Right lobe of liver (tissue), 6 donors: ENCODE data around the gene TAS2R41. TPM values are rescaled to one million over a fixed set of nuclear protein-coding genes. Genes with fewer than 3 reads are reported as not detected.

Experiments used
- ATAC-seq, 4 donors: fragments of 200-7000 bp; cut with Tn5 transposase; one replicate each; pipeline ENCODE4 v1.9.1; 2020; ENCODE audit warnings: mild to moderate bottlenecking in 4 of 4, moderate library complexity in 4 of 4
- DNase-seq, 3 donors: peaks; one replicate each; pipeline ENCODE4 v3.0.0-alpha.2; 2020
- H3K27ac ChIP-seq, 3 donors: fragments of 200-600 bp; one replicate each; pipeline ENCODE4 v1.8.0; 2022
- H3K27me3 ChIP-seq, 2 donors: fragments of 200-600 bp; one replicate each; pipeline ENCODE4 v1.8.0; 2022
- H3K36me3 ChIP-seq, 4 donors: fragments of 200-600 bp; sonication (generic) in 1 of 4; one replicate each; pipeline versions ENCODE4 v1.5.1 to v1.8.0; 2017 to 2022; ENCODE audit warnings: control low read depth in 1 of 4
- H3K4me1 ChIP-seq, 4 donors: fragments of 200-600 bp; sonication (generic) in 1 of 4; one replicate each; pipeline versions ENCODE4 v1.5.1 to v1.8.0; 2017 to 2022; ENCODE audit warnings: control low read depth in 1 of 4
- H3K4me3 ChIP-seq, 3 donors: fragments of 200-600 bp; one replicate each; pipeline ENCODE4 v1.8.0; 2022
- H3K9me3 ChIP-seq, 4 donors: fragments of 200-600 bp; sonication (generic) in 1 of 4; one replicate each; pipeline versions ENCODE4 v1.5.1 to v1.8.0; 2017 to 2022; ENCODE audit warnings: control low read depth in 1 of 4
- CTCF ChIP-seq, 4 donors: fragments of 200-600 bp in 3 of 4; fragments of 450-650 bp in 1 of 4; IDR thresholded peaks; one replicate each; pipeline versions ENCODE4 v1.5.1 to v1.8.0; 2016 to 2022; ENCODE audit warnings: antibody characterized with exemption in 4 of 4, mild to moderate bottlenecking in 2 of 4
- POLR2A ChIP-seq: fragments of 450-650 bp; IDR thresholded peaks from one replicate; pipeline ENCODE4 v1.6.1; 2017; ENCODE audit warnings: antibody characterized with exemption, mild to moderate bottlenecking
- WGBS: methylation state at CpG from one replicate; pipeline ENCODE4 v1.1.6; 2018; ENCODE audit warnings: low coverage, low lambda C conversion rate; ENCODE audit not compliant: insufficient coverage; ENCODE audit errors: missing lambda C conversion rate; 5-methylcytosine and 5-hydroxymethylcytosine counted together
- intact Hi-C, 2 donors: fragments of 100-400 bp; cut with DNase I; formaldehyde crosslinking; loops; one replicate each; pipeline versions ENCODE4 v1.11.2 to v1.14.1; 2022
- total RNA-seq, 6 experiments: library from RNA; depleted of rRNA in 2 of 6; stranded (reverse); fragments of >200 nt in 2 of 6; fragmentation: NEBNext Ultra II Directional in 3 of 6; extraction: Animal tissue kit (Norgen Biotek cat#: 25700) in 3 of 6; gene quantifications; one replicate each; pipeline versions ENCODE4 v1.1.0 to v1.2.4, GENCODE V29; 2016 to 2023
- donor health status: DM: no; HTN: yes; CAD: no.
- donor health status: DM: no; HTN: no; CAD: no.
- donor health status: DM: no; HTN: no; CAD: no.
- donor health status: DM: no; HTN: yes; CAD: no.
- donor health status: DM: no; HTN: yes; CAD: no.

TAS2R41 gene
- total RNA-seq, 6 experiments from 2014 or later, result not detected

- no peak for TF ChIP-seq CTCF (IDR thresholded peaks at IDR 0.05)
- no peak for TF ChIP-seq POLR2A
- Histone ChIP-seq H3K27ac (no peak overlapping the region), H3K9me3 (no peaks in the 10 kb centered on the region), H3K4me3 (no peak overlapping the region), H3K36me3 (no peaks in the 10 kb centered on the region), H3K27me3 (no peaks in the 10 kb centered on the region), H3K4me1 (no peaks in the 10 kb centered on the region)
- ATAC-seq (no peak), DNase-seq (no peak)
- intact Hi-C loops, result no loop called here
- WGBS, result 71% methylated on average over 1 of the region's 2 CpGs
These were observed 36.8 kb downstream of the TAS2R41 start for GRCh38 chr7:143514487-143514886.

GRCh38 chr7:143514995-143515735, 37.5 kb downstream of the TAS2R41 start:
- 73% methylated on average over 3 of the region's 3 CpGs for WGBS
- Histone ChIP-seq H3K4me3 (no peak overlapping the region), H3K36me3 (no peaks in the 10 kb centered on the region), H3K27ac (no peak overlapping the region), H3K27me3 (no peaks in the 10 kb centered on the region), H3K9me3 (no peaks in the 10 kb centered on the region), H3K4me1 (no peaks in the 10 kb centered on the region)
- TF ChIP-seq CTCF (IDR thresholded peaks at IDR 0.05), result no peak
- TF ChIP-seq POLR2A, result no peak
- ATAC-seq (no peak), DNase-seq (no peak)
- intact Hi-C loops, result no loop called here

- ATAC-seq, result no peak
- intact Hi-C loops, result no loop called here
- Histone ChIP-seq H3K4me3 (no peak overlapping the region), H3K36me3 (no peaks in the 10 kb centered on the region), H3K9me3 (no peaks in the 10 kb centered on the region), H3K27ac (no peak overlapping the region), H3K27me3 (no peaks in the 10 kb centered on the region), H3K4me1 (no peaks in the 10 kb centered on the region)
- WGBS, result 57% methylated on average over 2 of the region's 2 CpGs
- no peak for DNase-seq
- TF ChIP-seq CTCF (IDR thresholded peaks at IDR 0.05), result no peak
- TF ChIP-seq POLR2A, result no peak
These were observed 39.3 kb downstream of the TAS2R41 start for GRCh38 chr7:143516981-143517380.

- Histone ChIP-seq H3K4me3 (no peak overlapping the region), H3K27ac (no peak overlapping the region), H3K9me3 (no peaks in the 10 kb centered on the region), H3K27me3 (no peaks in the 10 kb centered on the region), H3K36me3 (no peaks in the 10 kb centered on the region), H3K4me1 (no peaks in the 10 kb centered on the region)
- WGBS, result 51% methylated on average over 4 of the region's 4 CpGs
- intact Hi-C loops, result no loop called here
- DNase-seq (no peak), ATAC-seq (no peak)
- TF ChIP-seq POLR2A, result no peak
- no peak for TF ChIP-seq CTCF (IDR thresholded peaks at IDR 0.05)
These were observed 40.8 kb downstream of the TAS2R41 start for GRCh38 chr7:143518521-143518920.
